PC-9 (cell line): ENCODE results near the gene TRPC4AP.

Experiments
- EZH2 ChIP-seq: fragments of 200-600 bp; sonication (generic); IDR thresholded peaks from 2 replicates; pipeline ENCODE4 v1.8.0; 2017; ENCODE audit warnings: antibody characterized with exemption, low read depth
- TF ChIP-seq, protein P1 (sequence below): fragments of 200-600 bp; sonication (generic); conservative IDR thresholded peaks from 2 replicates; pipeline ENCODE4 v1.6.1; 2017; ENCODE audit warnings: mixed run types, antibody characterized with exemption, mild to moderate bottlenecking, moderate library complexity

DNA sequence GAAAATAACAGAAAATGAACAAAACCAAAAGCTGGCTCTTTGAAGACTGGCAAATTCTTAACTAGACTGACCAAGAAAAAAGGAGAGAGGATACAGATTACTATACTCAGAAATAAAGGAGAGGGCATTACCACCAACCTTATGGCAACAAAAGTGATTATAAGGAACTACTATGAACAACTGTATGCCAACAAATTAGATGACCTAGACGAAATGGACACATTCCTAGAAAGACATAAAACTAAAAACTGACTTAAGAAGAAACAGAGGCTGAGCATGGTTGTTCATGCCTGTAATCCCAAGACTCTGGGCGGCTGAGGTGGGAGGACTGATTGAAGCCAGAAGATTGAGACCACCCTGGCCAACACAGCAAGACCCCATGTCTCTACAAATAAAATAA lies 33.5 kb downstream of the TRPC4AP start:
- TF ChIP-seq, protein P1, sequence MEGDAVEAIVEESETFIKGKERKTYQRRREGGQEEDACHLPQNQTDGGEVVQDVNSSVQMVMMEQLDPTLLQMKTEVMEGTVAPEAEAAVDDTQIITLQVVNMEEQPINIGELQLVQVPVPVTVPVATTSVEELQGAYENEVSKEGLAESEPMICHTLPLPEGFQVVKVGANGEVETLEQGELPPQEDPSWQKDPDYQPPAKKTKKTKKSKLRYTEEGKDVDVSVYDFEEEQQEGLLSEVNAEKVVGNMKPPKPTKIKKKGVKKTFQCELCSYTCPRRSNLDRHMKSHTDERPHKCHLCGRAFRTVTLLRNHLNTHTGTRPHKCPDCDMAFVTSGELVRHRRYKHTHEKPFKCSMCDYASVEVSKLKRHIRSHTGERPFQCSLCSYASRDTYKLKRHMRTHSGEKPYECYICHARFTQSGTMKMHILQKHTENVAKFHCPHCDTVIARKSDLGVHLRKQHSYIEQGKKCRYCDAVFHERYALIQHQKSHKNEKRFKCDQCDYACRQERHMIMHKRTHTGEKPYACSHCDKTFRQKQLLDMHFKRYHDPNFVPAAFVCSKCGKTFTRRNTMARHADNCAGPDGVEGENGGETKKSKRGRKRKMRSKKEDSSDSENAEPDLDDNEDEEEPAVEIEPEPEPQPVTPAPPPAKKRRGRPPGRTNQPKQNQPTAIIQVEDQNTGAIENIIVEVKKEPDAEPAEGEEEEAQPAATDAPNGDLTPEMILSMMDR = no peak
- no peak for TF ChIP-seq EZH2
